Caco-2 (cell line): ENCODE measurements around the gene XRCC2. TPM values are rescaled to one million over a fixed set of nuclear protein-coding genes. Genes with fewer than 3 reads are reported as not detected.

Experiments used
- BruUV-seq: library from RNA; stranded (reverse); fragments of 400-500 nt; replicated peaks from 2 replicates; lab custom pipeline; 2021; lab: Mats Ljungman, UMichigan
- CTCF ChIA-PET: fragments of 300-600 bp; sonication (Branson Sonifier 250); formaldehyde crosslinking; loops from one replicate; lab custom pipeline; 2022; ENCODE audit warnings: antibody characterized with exemption; lab: Charles Lee
- POLR2A ChIA-PET: fragments of 300-600 bp; sonication (Branson Sonifier 250); formaldehyde crosslinking; loops from one replicate; lab custom pipeline; 2022; ENCODE audit warnings: antibody characterized with exemption; lab: Charles Lee
- DNase-seq, 2 experiments: peaks; one replicate each; pipeline versions ENCODE4 v3.0.0 to v3.0.0-alpha.2; 2020 to 2022
- H3K27me3 ChIP-seq: replicated peaks from 2 replicates; pipeline ENCODE4 v1.6.0; 2011; ENCODE audit warnings: low read length; ENCODE audit not compliant: control insufficient read depth, insufficient read depth
- H3K36me3 ChIP-seq: 2 replicates; pipeline ENCODE4 v1.5.1; 2011; ENCODE audit warnings: low read length; ENCODE audit not compliant: control insufficient read depth, insufficient read depth
- H3K4me1 ChIP-seq: fragments of 250-450 bp; sonication (Bioruptor Pico); 2 replicates; pipeline ENCODE4 v1.5.1; 2020; ENCODE audit warnings: mild to moderate bottlenecking
- H3K4me3 ChIP-seq: 2 replicates; pipeline ENCODE4 v1.5.1; 2011; ENCODE audit warnings: low read depth, mild to moderate bottlenecking, control low read depth, low read length
- H3K9me3 ChIP-seq: fragments of 250-450 bp; sonication (Bioruptor Pico); 2 replicates; pipeline ENCODE4 v1.5.1; 2020; ENCODE audit warnings: mild to moderate bottlenecking, moderate library complexity
- H3K27ac Mint-ChIP-seq: one replicate; pipeline ENCODE4 v1.8.0; 2022; ENCODE audit warnings: mixed read lengths; ENCODE audit not compliant: unreplicated experiment
- H3K27me3 Mint-ChIP-seq: one replicate; pipeline ENCODE4 v1.8.0; 2022; ENCODE audit warnings: mixed read lengths; ENCODE audit not compliant: insufficient read depth, unreplicated experiment
- H3K36me3 Mint-ChIP-seq: one replicate; pipeline ENCODE4 v1.8.0; 2022; ENCODE audit warnings: mild to moderate bottlenecking, mixed read lengths; ENCODE audit not compliant: insufficient read depth, unreplicated experiment
- H3K4me1 Mint-ChIP-seq: one replicate; pipeline ENCODE4 v1.8.0; 2022; ENCODE audit warnings: low read depth, mixed read lengths; ENCODE audit not compliant: unreplicated experiment
- H3K4me3 Mint-ChIP-seq: one replicate; pipeline ENCODE4 v1.8.0; 2022; ENCODE audit warnings: mild to moderate bottlenecking, moderate library complexity, mixed read lengths; ENCODE audit not compliant: unreplicated experiment
- H3K9me3 Mint-ChIP-seq: one replicate; pipeline ENCODE4 v1.8.0; 2022; ENCODE audit warnings: mixed read lengths; ENCODE audit not compliant: unreplicated experiment
- CTCF ChIP-seq, 2 experiments: fragments of 200-600 bp in 1 of 2; IDR thresholded peaks; 1 replicate in 1 of 2; 2 replicates in 1 of 2; pipeline versions ENCODE4 v1.5.1 to v1.8.0; 2011 to 2022; ENCODE audit warnings: antibody characterized with exemption in 1 of 2, control low read depth in 1 of 2, inconsistent platforms in 1 of 2, low read depth in 1 of 2, low read length in 1 of 2, mild to moderate bottlenecking in 1 of 2, moderate library complexity in 1 of 2; ENCODE audit not compliant: insufficient read depth in 1 of 2, severe bottlenecking in 1 of 2, unreplicated experiment in 1 of 2
- intact Hi-C: fragments of 100-400 bp; cut with micrococcal nuclease; formaldehyde crosslinking; loops from one replicate; pipeline ENCODE4 v1.10.0; 2022; ENCODE audit not compliant: unreplicated experiment
- total RNA-seq: library from RNA; stranded (reverse); gene quantifications from 2 replicates; pipeline ENCODE4 v1.2.3, GENCODE V29; 2022

Gene XRCC2
- total RNA-seq, 1 experiment from 2014 or later: 18.5 TPM

DNA sequence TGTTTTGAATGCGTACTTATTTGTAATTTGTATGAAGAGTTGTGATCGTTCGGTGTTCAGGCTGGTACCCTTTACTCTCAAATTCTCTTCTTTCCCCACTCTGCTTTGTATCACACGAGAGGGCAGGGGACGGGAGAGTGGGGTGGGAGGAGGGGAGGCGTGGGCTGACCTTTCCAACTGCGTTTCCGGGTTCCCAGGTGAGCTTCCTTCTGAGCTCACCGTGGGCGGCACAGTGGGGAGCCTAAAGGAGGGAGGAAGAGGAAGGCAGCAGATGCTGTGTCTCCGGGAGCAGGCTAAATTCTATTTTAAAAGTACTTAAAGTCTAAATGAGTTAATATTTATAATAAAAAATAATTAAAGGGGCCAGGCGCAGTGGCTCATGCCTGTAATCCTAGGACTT is 7.4 kb upstream of the XRCC2 start:
- no peak for DNase-seq
- Mint-ChIP-seq H3K36me3 (no peaks in the 10 kb centered on the region), H3K4me3 (no peak overlapping the region), H3K27ac (no peak overlapping the region), H3K9me3 (no peaks in the 10 kb centered on the region), H3K4me1 (no peaks in the 10 kb centered on the region), H3K27me3 (no peaks in the 10 kb centered on the region)
- Histone ChIP-seq H3K4me3 (no peak overlapping the region), H3K27me3 (no peaks in the 10 kb centered on the region), H3K36me3 (no peaks in the 10 kb centered on the region), H3K9me3 (no peaks in the 10 kb centered on the region), H3K4me1 (no peaks in the 10 kb centered on the region)
- ChIA-PET CTCF (no interaction called here), POLR2A (no interaction called here)
- no TSS peak for BruUV-seq
- no peak for TF ChIP-seq CTCF (IDR thresholded peaks at IDR 0.05; ENCODE audit: insufficient read depth in 1 of 2, low read depth in 1 of 2, low read length in 1 of 2, severe bottlenecking in 1 of 2, unreplicated experiment in 1 of 2)
- intact Hi-C loops: no loop called here

DNA sequence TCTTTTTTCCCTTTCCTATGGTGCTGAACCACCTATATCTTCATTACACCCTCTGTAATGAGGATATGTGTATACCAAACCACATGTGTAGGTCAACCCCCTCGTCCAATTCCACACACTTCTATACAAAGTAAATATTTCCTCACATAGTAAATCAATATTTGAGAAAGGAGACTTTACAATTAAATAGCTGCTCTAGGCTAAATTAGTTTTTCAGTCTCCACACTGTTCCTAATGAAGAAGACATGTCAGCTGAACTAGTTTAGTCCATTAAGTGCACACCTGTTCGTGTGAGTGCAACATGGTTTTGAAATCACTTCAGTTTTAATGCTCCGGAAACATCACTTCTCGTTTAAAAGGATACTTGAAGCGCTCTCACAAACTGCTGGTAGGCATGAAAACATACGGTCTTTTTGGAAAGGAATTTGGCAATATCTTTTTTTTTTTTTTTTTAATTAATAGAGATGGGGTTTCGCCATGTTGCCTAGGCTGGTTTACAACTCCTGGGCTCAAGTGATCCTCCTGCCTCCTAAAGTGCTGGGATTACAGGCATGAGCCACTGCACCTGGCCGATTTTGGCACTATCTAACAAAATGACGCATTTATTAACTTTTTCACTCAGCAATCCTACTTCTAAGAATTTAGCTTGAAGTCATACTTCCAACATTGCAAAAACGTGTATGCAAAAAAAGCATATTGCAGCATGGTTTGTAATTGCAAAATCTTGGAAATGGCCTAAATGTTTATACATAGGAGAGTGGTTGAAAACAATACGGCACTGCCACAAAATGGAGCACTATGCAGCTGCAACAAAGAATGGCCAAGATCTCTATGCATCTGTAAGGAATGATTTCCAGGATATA is 2.1 kb upstream of the XRCC2 start:
- Mint-ChIP-seq H3K36me3 (peaks cover 18% of the 10 kb centered on the region), H3K4me1 (peaks cover 7% of the 10 kb centered on the region), H3K9me3 (no peaks in the 10 kb centered on the region), H3K27me3 (no peaks in the 10 kb centered on the region), H3K27ac (no peak overlapping the region), H3K4me3 (peak overlapping the region; percentile 59)
- intact Hi-C loops: no loop called here
- BruUV-seq: no TSS peak
- no peak for DNase-seq
- TF ChIP-seq CTCF (IDR thresholded peaks at IDR 0.05; ENCODE audit: insufficient read depth in 1 of 2, low read depth in 1 of 2, low read length in 1 of 2, severe bottlenecking in 1 of 2, unreplicated experiment in 1 of 2): no peak
- no peaks in the 10 kb centered on the region for H3K36me3 ChIP-seq
- H3K27me3 ChIP-seq: no peaks in the 10 kb centered on the region
- peaks cover 6% of the 10 kb centered on the region; the same call in 1 of the 2 replicates for H3K4me1 ChIP-seq
- H3K9me3 ChIP-seq: no peaks in the 10 kb centered on the region
- ChIA-PET CTCF (no interaction called here), POLR2A (no interaction called here)
- H3K4me3 ChIP-seq: no peak overlapping the region

DNA sequence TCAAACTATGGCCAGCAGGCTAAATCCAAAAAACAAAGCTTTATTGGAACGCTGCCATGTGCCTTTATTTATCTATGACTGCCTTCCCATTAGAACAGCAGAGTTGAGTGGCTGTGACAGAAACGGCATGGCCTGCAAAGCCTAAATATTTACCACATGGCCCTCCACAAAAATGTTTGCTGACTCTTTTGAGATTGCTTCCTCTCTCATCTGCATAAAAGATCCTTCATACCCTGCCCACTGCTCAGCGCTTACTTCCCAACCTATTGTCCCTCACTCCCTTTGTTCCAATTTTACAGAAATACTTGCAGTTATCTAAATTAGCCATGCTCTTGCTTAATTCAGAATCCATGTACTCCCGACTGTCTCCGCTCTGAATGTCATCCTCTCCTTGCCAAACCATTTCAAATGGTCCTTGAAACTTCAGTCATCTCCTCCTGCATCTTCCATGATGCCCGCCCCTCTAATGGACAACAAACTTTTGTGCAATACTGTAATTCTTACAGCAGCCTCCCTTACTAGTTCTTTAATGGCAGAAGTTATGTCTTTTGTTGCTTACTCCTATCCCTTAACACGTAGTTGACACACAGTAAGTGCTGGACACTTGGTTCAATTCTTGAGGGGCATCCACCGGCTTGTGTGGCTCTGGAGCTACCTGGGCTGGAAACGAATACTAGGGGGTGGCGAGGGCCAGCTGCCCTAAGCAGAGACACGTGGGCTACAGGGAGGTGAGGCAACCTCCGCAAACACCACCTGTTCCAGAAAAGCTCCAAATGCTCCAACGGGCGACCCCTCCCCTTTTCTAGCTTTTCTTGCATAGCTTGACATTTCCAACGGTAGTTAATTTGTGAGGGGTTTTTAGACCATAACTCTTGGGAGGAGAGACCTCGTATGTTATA is 832 bp downstream of the XRCC2 start:
- intact Hi-C loops: loop anchor here (2.0 kb wide), 1 partner anchor 84 kb away; the partner anchor contains the start of gene ACTR3B
- POLR2A ChIA-PET: no interaction called here
- H3K9me3 ChIP-seq: no peaks in the 10 kb centered on the region
- DNase-seq: peak; percentile 57 to 61
- H3K4me1 ChIP-seq: peaks cover 12% of the 10 kb centered on the region; the same call in 1 of the 2 replicates
- H3K4me1 Mint-ChIP-seq: peaks cover 7% of the 10 kb centered on the region
- TF ChIP-seq CTCF (IDR thresholded peaks at IDR 0.05; ENCODE audit: insufficient read depth in 1 of 2, low read depth in 1 of 2, low read length in 1 of 2, severe bottlenecking in 1 of 2, unreplicated experiment in 1 of 2): no peak
- H3K27me3 Mint-ChIP-seq: no peaks in the 10 kb centered on the region
- peak overlapping the region; percentile 82 for H3K4me3 Mint-ChIP-seq
- H3K27ac Mint-ChIP-seq: peak overlapping the region; percentile 90
- H3K27me3 ChIP-seq: no peaks in the 10 kb centered on the region
- BruUV-seq: TSS peak; percentile 73
- H3K36me3 Mint-ChIP-seq: peaks cover 26% of the 10 kb centered on the region
- no peaks in the 10 kb centered on the region for H3K9me3 Mint-ChIP-seq
- H3K36me3 ChIP-seq: no peaks in the 10 kb centered on the region
- CTCF ChIA-PET: no interaction called here
- H3K4me3 ChIP-seq: peak overlapping the region; percentile 94
